Measurements from ENCODE around the gene UBR1.
"Not testable (repeated sequence)": the region's sequence is repeated elsewhere in the genome, so short reads cannot be mapped to it uniquely, and the experiment has no call there.

Gene UBR1

GRCh38 chr15:42903388-42904324, 202.2 kb downstream of the UBR1 start:
- Histone ChIP-seq H3K4me3 (ENCODE audit: low read depth in 1 of 2, low read length in 2 of 2) (no peak overlapping the region), H3K27ac (ENCODE audit: low read depth, low read length) (no peak overlapping the region), H3K9me3 (ENCODE audit: control insufficient read depth in 1 of 2, low read length in 2 of 2) (no peaks in the 10 kb centered on the region)

GRCh38 chr15:42893911-42894310, 211.9 kb downstream of the UBR1 start:
- H3K4me1 ChIP-seq (ENCODE audit: control insufficient read depth in 1 of 2, insufficient read depth in 2 of 2, low read length in 2 of 2); H3K27me3 ChIP-seq (ENCODE audit: control insufficient read depth in 1 of 2, insufficient read depth in 2 of 2, low read length in 2 of 2); H3K9ac ChIP-seq (ENCODE audit: low read depth in 1 of 2, low read length in 2 of 2); H3K4me3 ChIP-seq (ENCODE audit: low read depth in 1 of 2, low read length in 2 of 2); H3K36me3 ChIP-seq (ENCODE audit: control insufficient read depth in 1 of 2, insufficient read depth in 2 of 2, low read length in 2 of 2); H3K9me3 ChIP-seq (ENCODE audit: control insufficient read depth in 1 of 2, low read length in 2 of 2); H3K27ac ChIP-seq (ENCODE audit: low read depth, low read length): not testable (repeated sequence)

More at GRCh38 chr15:42903388-42904324, 202.2 kb downstream of the UBR1 start:
- H3K4me1 ChIP-seq (ENCODE audit: control insufficient read depth in 1 of 2, insufficient read depth in 2 of 2, low read length in 2 of 2), result no peaks in the 10 kb centered on the region
- H3K36me3 ChIP-seq (ENCODE audit: control insufficient read depth in 1 of 2, insufficient read depth in 2 of 2, low read length in 2 of 2), result no peaks in the 10 kb centered on the region
- no peaks in the 10 kb centered on the region for H3K27me3 ChIP-seq (ENCODE audit: control insufficient read depth in 1 of 2, insufficient read depth in 2 of 2, low read length in 2 of 2)
- no peak overlapping the region for H3K9ac ChIP-seq (ENCODE audit: low read depth in 1 of 2, low read length in 2 of 2)
